ENCODE measurements around the gene ST3GAL6.

ST3GAL6 gene

GRCh38 chr3:98746122-98746521 lies 17.0 kb upstream of the ST3GAL6 start:
- Histone ChIP-seq H3K9me3 (ENCODE audit: control insufficient read depth, low read length) (no peaks in the 10 kb centered on the region), H4K8ac (ENCODE audit: low read length) (no peak overlapping the region), H3K27ac (ENCODE audit: low read length, poor library complexity, severe bottlenecking) (no peak overlapping the region), H2BK5ac (ENCODE audit: low read depth, low read length, poor library complexity, severe bottlenecking) (no peak overlapping the region), H3K4ac (ENCODE audit: low read depth in 1 of 2, low read length in 2 of 2) (no peak overlapping the region), H4K91ac (ENCODE audit: low read length) (no peak overlapping the region), H3K36me3 (ENCODE audit: control insufficient read depth in 1 of 2, insufficient read depth in 2 of 2, low read depth in 1 of 2, low read length in 2 of 2) (no peaks in the 10 kb centered on the region), H2BK15ac (ENCODE audit: low read depth, poor library complexity, severe bottlenecking) (no peak overlapping the region), H3K18ac (ENCODE audit: low read depth in 1 of 2, low read length in 2 of 2) (no peak overlapping the region), H3K27me3 (ENCODE audit: control insufficient read depth in 1 of 2, insufficient read depth in 1 of 2, low read length in 2 of 2) (no peaks in the 10 kb centered on the region), H3K23ac (ENCODE audit: low read length in 2 of 2) (no peak overlapping the region), H3K9ac (ENCODE audit: low read length) (no peak overlapping the region), H2AK5ac (ENCODE audit: low read length, severe bottlenecking) (no peak overlapping the region), H2BK12ac (ENCODE audit: low read length in 2 of 2) (no peak overlapping the region), H3K79me1 (replicated peaks; ENCODE audit: low read length, poor library complexity, severe bottlenecking) (no peaks in the 10 kb centered on the region), H3K4me1 (ENCODE audit: control insufficient read depth, insufficient read depth, low read depth, low read length) (no peaks in the 10 kb centered on the region), H3K4me3 (ENCODE audit: insufficient read depth in 1 of 2, low read depth in 1 of 2, low read length in 2 of 2) (no peak overlapping the region), H3K14ac (ENCODE audit: low read length in 2 of 2) (no peak overlapping the region), H3K4me2 (ENCODE audit: low read length, poor library complexity, severe bottlenecking) (no peak overlapping the region), H2AFZ (ENCODE audit: low read depth, low read length) (no peak overlapping the region), H2BK120ac (ENCODE audit: low read depth, low read length) (no peak overlapping the region)
- no peak for DNase-seq
- 87% methylated on average over 4 of the region's 4 CpGs for WGBS

DNA sequence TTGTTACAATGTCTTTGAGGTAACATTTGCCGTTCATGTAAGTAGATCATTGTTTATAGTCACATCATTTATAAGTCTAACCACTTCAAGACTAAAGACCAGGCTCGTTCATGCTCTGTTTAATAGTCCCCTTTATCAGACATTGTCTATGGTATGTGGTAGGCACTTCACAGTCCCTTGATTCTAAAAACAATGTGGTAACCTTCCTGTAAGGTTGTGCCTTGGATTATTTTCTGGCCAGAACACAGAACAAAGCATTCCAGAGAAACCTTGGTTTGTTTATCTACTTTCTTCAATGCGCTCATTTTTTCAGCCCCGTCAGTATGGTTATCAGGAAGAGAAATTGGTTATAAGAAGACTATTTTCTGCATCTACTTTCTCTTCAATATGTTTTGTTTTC lies 16.3 kb upstream of the ST3GAL6 start:
- no peak overlapping the region for H2BK12ac ChIP-seq (ENCODE audit: low read length in 2 of 2)
- no peaks in the 10 kb centered on the region for H3K79me1 ChIP-seq (replicated peaks; ENCODE audit: low read length, poor library complexity, severe bottlenecking)
- no peak overlapping the region for H2BK120ac ChIP-seq (ENCODE audit: low read depth, low read length)
- no peak overlapping the region for H4K8ac ChIP-seq (ENCODE audit: low read length)
- no peak overlapping the region for H3K9ac ChIP-seq (ENCODE audit: low read length)
- no peak overlapping the region for H2AK5ac ChIP-seq (ENCODE audit: low read length, severe bottlenecking)
- no peak overlapping the region for H2BK5ac ChIP-seq (ENCODE audit: low read depth, low read length, poor library complexity, severe bottlenecking)
- H2BK15ac ChIP-seq (ENCODE audit: low read depth, poor library complexity, severe bottlenecking) = no peak overlapping the region
- H3K27ac ChIP-seq (ENCODE audit: low read length, poor library complexity, severe bottlenecking) = no peak overlapping the region
- no peaks in the 10 kb centered on the region for H3K4me1 ChIP-seq (ENCODE audit: control insufficient read depth, insufficient read depth, low read depth, low read length)
- H3K18ac ChIP-seq (ENCODE audit: low read depth in 1 of 2, low read length in 2 of 2) = no peak overlapping the region
- no peak for DNase-seq
- no peak overlapping the region for H2AFZ ChIP-seq (ENCODE audit: low read depth, low read length)
- H3K4ac ChIP-seq (ENCODE audit: low read depth in 1 of 2, low read length in 2 of 2) = no peak overlapping the region
- no peak overlapping the region for H3K14ac ChIP-seq (ENCODE audit: low read length in 2 of 2)
- H3K4me2 ChIP-seq (ENCODE audit: low read length, poor library complexity, severe bottlenecking) = no peak overlapping the region
- no peak overlapping the region for H4K91ac ChIP-seq (ENCODE audit: low read length)
- no peaks in the 10 kb centered on the region for H3K36me3 ChIP-seq (ENCODE audit: control insufficient read depth in 1 of 2, insufficient read depth in 2 of 2, low read depth in 1 of 2, low read length in 2 of 2)
- no peak overlapping the region for H3K4me3 ChIP-seq (ENCODE audit: insufficient read depth in 1 of 2, low read depth in 1 of 2, low read length in 2 of 2)
- no peaks in the 10 kb centered on the region for H3K27me3 ChIP-seq (ENCODE audit: control insufficient read depth in 1 of 2, insufficient read depth in 1 of 2, low read length in 2 of 2)
- no peak overlapping the region for H3K23ac ChIP-seq (ENCODE audit: low read length in 2 of 2)
- no peaks in the 10 kb centered on the region for H3K9me3 ChIP-seq (ENCODE audit: control insufficient read depth, low read length)
- WGBS = no CpG with 5 or more reads among the region's 4 CpGs

- H3K36me3 ChIP-seq (ENCODE audit: control insufficient read depth in 1 of 2, insufficient read depth in 2 of 2, low read depth in 1 of 2, low read length in 2 of 2) = no peaks in the 10 kb centered on the region
- H3K23ac ChIP-seq (ENCODE audit: low read length in 2 of 2) = no peak overlapping the region
- H3K18ac ChIP-seq (ENCODE audit: low read depth in 1 of 2, low read length in 2 of 2) = no peak overlapping the region
- H3K4me3 ChIP-seq (ENCODE audit: insufficient read depth in 1 of 2, low read depth in 1 of 2, low read length in 2 of 2) = no peak overlapping the region
- H2BK15ac ChIP-seq (ENCODE audit: low read depth, poor library complexity, severe bottlenecking) = no peak overlapping the region
- no peaks in the 10 kb centered on the region for H3K4me1 ChIP-seq (ENCODE audit: control insufficient read depth, insufficient read depth, low read depth, low read length)
- no peak overlapping the region for H2AK5ac ChIP-seq (ENCODE audit: low read length, severe bottlenecking)
- no peak overlapping the region for H2BK120ac ChIP-seq (ENCODE audit: low read depth, low read length)
- H3K4me2 ChIP-seq (ENCODE audit: low read length, poor library complexity, severe bottlenecking) = no peak overlapping the region
- no peak overlapping the region for H2BK5ac ChIP-seq (ENCODE audit: low read depth, low read length, poor library complexity, severe bottlenecking)
- H3K14ac ChIP-seq (ENCODE audit: low read length in 2 of 2) = no peak overlapping the region
- no peaks in the 10 kb centered on the region for H3K27me3 ChIP-seq (ENCODE audit: control insufficient read depth in 1 of 2, insufficient read depth in 1 of 2, low read length in 2 of 2)
- H2BK12ac ChIP-seq (ENCODE audit: low read length in 2 of 2) = no peak overlapping the region
- 100% methylated on average over 1 of the region's 1 CpG for WGBS
- H3K27ac ChIP-seq (ENCODE audit: low read length, poor library complexity, severe bottlenecking) = no peak overlapping the region
- no peak overlapping the region for H3K9ac ChIP-seq (ENCODE audit: low read length)
- H4K8ac ChIP-seq (ENCODE audit: low read length) = no peak overlapping the region
- no peaks in the 10 kb centered on the region for H3K9me3 ChIP-seq (ENCODE audit: control insufficient read depth, low read length)
- no peaks in the 10 kb centered on the region for H3K79me1 ChIP-seq (replicated peaks; ENCODE audit: low read length, poor library complexity, severe bottlenecking)
- no peak overlapping the region for H4K91ac ChIP-seq (ENCODE audit: low read length)
- no peak overlapping the region for H2AFZ ChIP-seq (ENCODE audit: low read depth, low read length)
- no peak overlapping the region for H3K4ac ChIP-seq (ENCODE audit: low read depth in 1 of 2, low read length in 2 of 2)
- no peak for DNase-seq
These were observed 12.7 kb upstream of the ST3GAL6 start for GRCh38 chr3:98750276-98750919.

DNA sequence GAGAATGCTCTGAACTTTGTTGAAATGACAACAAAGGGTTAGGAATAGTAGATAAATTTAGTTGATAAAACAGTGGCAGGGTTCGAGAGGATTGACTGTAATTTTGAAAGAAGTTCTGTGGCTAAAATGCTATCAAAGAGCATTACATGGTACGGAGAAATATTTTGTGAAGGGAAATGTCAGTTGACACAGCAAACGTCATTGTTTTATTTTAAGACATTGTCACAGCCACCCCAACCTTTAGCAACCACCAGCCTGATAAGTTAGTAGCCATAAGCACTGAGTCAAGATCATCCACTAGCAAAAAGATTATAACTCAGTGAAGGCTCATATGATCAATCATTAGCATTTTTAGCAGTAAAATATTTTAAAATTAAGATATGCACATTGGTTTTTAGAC lies 8.7 kb upstream of the ST3GAL6 start:
- no peak overlapping the region for H2BK120ac ChIP-seq (ENCODE audit: low read depth, low read length)
- no peak overlapping the region for H3K14ac ChIP-seq (ENCODE audit: low read length in 2 of 2)
- 94% methylated on average over 1 of the region's 3 CpGs for WGBS
- no peak overlapping the region for H4K91ac ChIP-seq (ENCODE audit: low read length)
- no peak overlapping the region for H3K4me3 ChIP-seq (ENCODE audit: insufficient read depth in 1 of 2, low read depth in 1 of 2, low read length in 2 of 2)
- H3K4me2 ChIP-seq (ENCODE audit: low read length, poor library complexity, severe bottlenecking) = no peak overlapping the region
- no peak overlapping the region for H3K18ac ChIP-seq (ENCODE audit: low read depth in 1 of 2, low read length in 2 of 2)
- no peak overlapping the region for H2AFZ ChIP-seq (ENCODE audit: low read depth, low read length)
- H2BK5ac ChIP-seq (ENCODE audit: low read depth, low read length, poor library complexity, severe bottlenecking) = no peak overlapping the region
- no peak overlapping the region for H3K23ac ChIP-seq (ENCODE audit: low read length in 2 of 2)
- no peaks in the 10 kb centered on the region for H3K4me1 ChIP-seq (ENCODE audit: control insufficient read depth, insufficient read depth, low read depth, low read length)
- H3K27ac ChIP-seq (ENCODE audit: low read length, poor library complexity, severe bottlenecking) = no peak overlapping the region
- H3K79me1 ChIP-seq (replicated peaks; ENCODE audit: low read length, poor library complexity, severe bottlenecking) = no peaks in the 10 kb centered on the region
- no peak overlapping the region for H3K9ac ChIP-seq (ENCODE audit: low read length)
- H3K27me3 ChIP-seq (ENCODE audit: control insufficient read depth in 1 of 2, insufficient read depth in 1 of 2, low read length in 2 of 2) = no peaks in the 10 kb centered on the region
- no peak overlapping the region for H3K4ac ChIP-seq (ENCODE audit: low read depth in 1 of 2, low read length in 2 of 2)
- H3K36me3 ChIP-seq (ENCODE audit: control insufficient read depth in 1 of 2, insufficient read depth in 2 of 2, low read depth in 1 of 2, low read length in 2 of 2) = no peaks in the 10 kb centered on the region
- no peak for DNase-seq
- H4K8ac ChIP-seq (ENCODE audit: low read length) = no peak overlapping the region
- no peak overlapping the region for H2BK15ac ChIP-seq (ENCODE audit: low read depth, poor library complexity, severe bottlenecking)
- H2AK5ac ChIP-seq (ENCODE audit: low read length, severe bottlenecking) = no peak overlapping the region
- no peaks in the 10 kb centered on the region for H3K9me3 ChIP-seq (ENCODE audit: control insufficient read depth, low read length)
- no peak overlapping the region for H2BK12ac ChIP-seq (ENCODE audit: low read length in 2 of 2)

Data from mesenchymal stem cell (in vitro differentiated cells and primary cell).